Activated T-cell treated with anti-CD3 and anti-CD28 coated beads, Interleukin-2, amount 50 U/mL, for 4 hours (primary cell): ENCODE data around the gene PPP2R2B. TPM values are rescaled to one million over a fixed set of nuclear protein-coding genes. Genes with fewer than 3 reads are reported as not detected.
"Not testable (repeated sequence)": the region's sequence is repeated elsewhere in the genome, so short reads cannot be mapped to it uniquely, and the experiment has no call there.

ENCODE experiments used
- ATAC-seq, 2 donors: fragments of 200-7000 bp; cut with Tn5 transposase; one replicate each; pipeline ENCODE4 v1.10.0; 2021
- DNase-seq: peaks from one replicate; pipeline ENCODE4 v3.0.0-alpha.2; 2020
- H3K27me3 Mint-ChIP-seq: one replicate; pipeline ENCODE4 v1.8.0; 2021; ENCODE audit warnings: low read depth, mixed read lengths
- H3K36me3 Mint-ChIP-seq: one replicate; pipeline ENCODE4 v1.8.0; 2022; ENCODE audit warnings: mixed read lengths; ENCODE audit not compliant: insufficient read depth
- H3K4me1 Mint-ChIP-seq: one replicate; pipeline ENCODE4 v1.8.0; 2021; ENCODE audit warnings: low read depth, mixed read lengths
- H3K4me3 Mint-ChIP-seq: one replicate; pipeline ENCODE4 v1.8.0; 2021; ENCODE audit warnings: mild to moderate bottlenecking, moderate library complexity, mixed read lengths
- H3K9me3 Mint-ChIP-seq: one replicate; pipeline ENCODE4 v1.8.0; 2021; ENCODE audit warnings: mixed read lengths
- total RNA-seq, 3 donors: library from RNA; stranded (reverse); gene quantifications; one replicate each; pipeline ENCODE4 v1.2.1, GENCODE V29; 2021

The PPP2R2B gene
- total RNA-seq, 3 donors from 2014 or later, result 0.30 to 1.3 (median 0.84) TPM

DNA sequence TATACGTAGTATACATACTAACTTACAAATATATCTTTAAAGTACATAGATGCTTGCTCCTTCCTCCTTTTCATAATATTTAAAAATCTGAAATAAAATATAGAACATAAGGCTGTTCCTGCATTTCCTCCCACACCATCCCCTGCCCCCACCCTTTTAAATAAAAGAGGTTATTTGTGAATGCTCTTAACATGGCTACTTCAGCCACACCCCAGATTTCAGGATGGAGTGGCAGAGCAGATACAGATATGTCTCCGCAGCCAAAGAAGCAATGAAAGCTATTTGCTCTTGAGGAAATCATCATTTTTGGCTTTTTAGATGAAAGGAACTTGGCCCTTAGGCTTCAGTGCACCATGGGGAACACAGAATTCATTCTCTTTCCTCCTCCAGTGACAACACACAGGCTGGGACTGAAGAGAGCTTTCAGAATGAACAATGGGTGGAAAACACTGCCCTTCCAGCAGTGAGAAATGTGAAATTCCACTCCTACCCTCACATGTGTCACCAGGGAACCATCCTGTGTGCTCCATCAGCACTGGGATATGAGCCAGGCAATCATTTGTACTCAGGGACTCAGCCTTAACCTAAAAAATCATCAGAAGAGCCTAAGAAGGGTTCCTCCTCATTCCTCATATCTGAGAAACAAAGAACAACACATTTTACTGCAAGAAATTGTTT is 134.3 kb downstream of the PPP2R2B start:
- DNase-seq (no peak), ATAC-seq (no peak)
- Mint-ChIP-seq H3K9me3 (peaks cover 5% of the 10 kb centered on the region), H3K36me3 (no peaks in the 10 kb centered on the region), H3K4me1 (peaks cover 2% of the 10 kb centered on the region), H3K4me3 (no peak overlapping the region), H3K27me3 (no peaks in the 10 kb centered on the region)

DNA sequence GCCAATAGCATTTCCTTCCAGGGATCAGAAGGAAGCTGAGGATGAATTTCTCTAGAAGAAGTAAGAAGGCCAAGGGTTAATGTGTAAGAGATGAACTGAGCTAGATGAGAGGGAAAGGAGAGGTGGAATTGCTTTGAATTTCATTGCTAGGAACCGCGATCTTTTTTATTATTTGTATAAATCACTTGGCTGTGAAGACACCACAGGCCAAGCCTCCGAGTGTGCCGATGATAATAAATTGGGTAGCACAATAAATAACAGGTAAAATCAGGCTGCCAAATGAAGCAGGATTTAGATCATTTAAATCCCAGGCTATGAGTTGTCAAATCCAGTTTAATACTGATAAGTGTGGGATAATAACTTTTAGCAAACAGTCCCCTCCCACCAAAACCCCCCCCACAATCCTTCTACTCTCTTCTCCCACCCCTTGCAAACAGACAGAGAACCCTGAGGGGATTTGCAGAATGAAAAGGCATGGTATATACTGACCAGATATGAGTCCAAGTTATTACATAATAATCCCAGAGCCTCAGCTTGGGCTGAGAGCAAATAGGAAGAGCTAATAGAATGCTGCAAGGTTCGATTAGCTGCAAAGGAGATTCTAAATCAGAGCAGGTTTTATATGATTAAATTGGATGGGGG is 143.5 kb downstream of the PPP2R2B start:
- DNase-seq, result no peak
- Mint-ChIP-seq H3K9me3 (peaks cover 11% of the 10 kb centered on the region), H3K4me1 (no peaks in the 10 kb centered on the region), H3K27me3 (no peaks in the 10 kb centered on the region), H3K36me3 (no peaks in the 10 kb centered on the region), H3K4me3 (no peak overlapping the region)
- ATAC-seq, result no peak

DNA sequence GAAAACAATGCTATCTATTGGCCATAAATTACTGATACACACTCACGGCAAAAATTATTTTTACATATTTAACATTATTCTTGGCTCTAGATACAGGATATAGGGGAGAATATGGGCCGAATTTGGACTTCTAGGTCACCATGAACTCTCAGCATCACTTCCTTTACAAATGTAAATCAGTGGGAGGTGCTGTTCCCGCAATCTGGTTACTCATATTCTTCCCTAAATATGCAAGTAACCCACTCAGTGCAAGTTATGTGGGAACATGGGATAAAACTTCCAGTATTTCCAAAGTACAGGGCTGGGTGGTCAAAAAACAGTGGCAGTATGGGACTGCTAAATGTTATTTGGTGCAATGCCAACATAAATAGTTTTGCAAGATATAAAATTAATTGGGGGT is 145.6 kb downstream of the PPP2R2B start:
- H3K36me3 Mint-ChIP-seq, result peaks cover 2% of the 10 kb centered on the region
- no peak for ATAC-seq
- no peaks in the 10 kb centered on the region for H3K4me1 Mint-ChIP-seq
- DNase-seq, result no peak
- peaks cover 20% of the 10 kb centered on the region for H3K9me3 Mint-ChIP-seq
- no peaks in the 10 kb centered on the region for H3K27me3 Mint-ChIP-seq
- H3K4me3 Mint-ChIP-seq, result no peak overlapping the region

DNA sequence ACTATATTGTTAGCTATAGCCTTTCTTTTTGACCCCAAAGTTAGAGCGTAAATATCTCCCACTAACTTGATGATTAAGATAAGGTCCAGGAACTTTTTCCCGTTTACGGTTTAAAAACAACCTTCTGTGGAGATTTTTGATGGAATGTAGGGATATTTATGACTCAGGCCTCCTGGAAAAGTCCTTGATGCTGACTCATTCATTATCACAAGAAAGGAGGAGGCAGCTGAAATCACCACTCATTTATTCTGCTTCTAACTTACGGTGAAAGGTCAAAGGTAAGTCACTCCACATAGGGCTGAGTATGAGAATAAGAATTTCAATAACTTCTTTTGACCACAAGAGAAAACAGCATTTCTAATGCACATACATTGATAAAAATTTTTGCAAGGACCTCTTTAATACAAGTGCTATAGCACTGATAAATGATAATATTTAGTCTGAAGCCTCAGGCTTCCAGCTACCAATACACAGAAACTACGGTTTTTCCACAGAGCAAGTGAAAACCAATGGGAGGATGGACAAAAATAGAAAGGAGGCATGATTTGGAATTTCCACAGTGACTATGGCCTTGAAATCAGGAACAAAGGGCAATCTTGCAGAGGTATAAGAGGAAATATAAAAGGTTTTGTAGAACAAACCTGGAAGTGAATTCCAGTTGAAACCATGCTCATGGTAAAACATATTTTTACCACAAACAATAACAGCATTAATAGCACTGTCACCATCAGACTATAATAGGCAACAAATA is 146.5 kb downstream of the PPP2R2B start:
- ATAC-seq (no peak), DNase-seq (no peak)
- Mint-ChIP-seq H3K9me3 (peaks cover 20% of the 10 kb centered on the region), H3K36me3 (peaks cover 2% of the 10 kb centered on the region), H3K27me3 (no peaks in the 10 kb centered on the region), H3K4me1 (no peaks in the 10 kb centered on the region), H3K4me3 (no peak overlapping the region)

DNA sequence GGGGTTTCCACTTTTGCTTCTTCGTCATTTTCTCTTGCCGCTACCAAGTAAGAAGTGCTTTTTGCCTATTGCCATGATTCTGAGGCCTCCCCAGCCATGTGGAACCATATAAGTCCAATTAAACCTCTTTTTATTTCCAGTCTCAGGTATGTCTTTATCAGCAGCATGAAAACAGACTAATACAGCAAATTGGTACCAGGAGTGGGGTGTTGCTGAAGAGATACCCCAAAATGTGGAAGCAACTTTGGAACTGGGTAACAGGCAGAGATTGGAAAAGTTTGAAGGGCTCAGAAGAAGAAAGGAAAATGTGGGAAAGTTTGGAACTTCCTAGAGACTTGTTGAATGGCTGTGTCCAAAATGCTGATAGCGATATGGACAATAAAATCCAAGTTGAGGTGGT is 149.8 kb downstream of the PPP2R2B start:
- not testable (repeated sequence) for H3K4me3 Mint-ChIP-seq, H3K4me1 Mint-ChIP-seq, DNase-seq, H3K27me3 Mint-ChIP-seq, ATAC-seq, H3K36me3 Mint-ChIP-seq
- peaks cover 16% of the 10 kb centered on the region for H3K9me3 Mint-ChIP-seq

DNA sequence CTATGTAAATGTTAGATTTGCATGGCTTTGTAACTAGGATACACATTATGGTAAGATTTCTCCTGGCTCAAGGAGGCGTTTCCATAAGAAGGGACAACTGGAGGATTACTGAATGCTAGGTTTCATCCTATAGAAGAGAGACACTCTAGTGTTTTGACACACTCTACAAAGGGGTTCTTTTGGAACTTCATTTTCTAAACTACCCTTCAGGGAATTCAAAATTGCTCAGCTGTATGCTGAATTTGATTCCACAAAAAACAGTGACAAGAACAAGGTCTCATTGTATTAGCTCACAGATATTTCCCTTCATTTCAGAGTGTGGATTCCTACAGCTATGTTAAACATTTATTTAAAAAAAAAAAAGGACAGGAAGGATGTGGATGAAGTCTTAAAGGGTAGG is 151.7 kb downstream of the PPP2R2B start:
- no peak for ATAC-seq
- Mint-ChIP-seq H3K9me3 (peaks cover 16% of the 10 kb centered on the region), H3K27me3 (no peaks in the 10 kb centered on the region), H3K36me3 (peaks cover 2% of the 10 kb centered on the region), H3K4me3 (no peak overlapping the region), H3K4me1 (no peaks in the 10 kb centered on the region)
- DNase-seq, result no peak

DNA sequence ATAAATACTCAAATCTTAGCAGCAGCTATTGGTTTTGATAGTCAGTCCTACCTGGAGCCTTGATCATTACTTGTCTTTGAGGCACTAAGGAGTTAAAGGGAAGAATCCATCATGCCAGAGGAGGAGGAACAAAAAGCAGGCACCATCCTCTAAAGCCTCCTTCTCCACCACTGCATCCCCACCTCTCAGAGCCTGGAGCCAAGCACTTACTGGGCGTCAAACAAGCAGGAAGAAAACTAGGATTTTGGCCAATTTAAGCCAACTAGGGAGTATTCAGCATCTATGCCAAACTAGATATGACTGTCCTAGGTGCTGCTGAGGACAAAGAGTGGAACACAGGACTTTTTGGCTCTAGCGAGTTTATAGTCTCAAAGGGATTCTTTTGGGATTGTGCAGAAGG is 152.5 kb downstream of the PPP2R2B start:
- DNase-seq (no peak), ATAC-seq (no peak)
- Mint-ChIP-seq H3K36me3 (peaks cover 2% of the 10 kb centered on the region), H3K4me3 (no peak overlapping the region), H3K4me1 (no peaks in the 10 kb centered on the region), H3K9me3 (peaks cover 16% of the 10 kb centered on the region), H3K27me3 (no peaks in the 10 kb centered on the region)

DNA sequence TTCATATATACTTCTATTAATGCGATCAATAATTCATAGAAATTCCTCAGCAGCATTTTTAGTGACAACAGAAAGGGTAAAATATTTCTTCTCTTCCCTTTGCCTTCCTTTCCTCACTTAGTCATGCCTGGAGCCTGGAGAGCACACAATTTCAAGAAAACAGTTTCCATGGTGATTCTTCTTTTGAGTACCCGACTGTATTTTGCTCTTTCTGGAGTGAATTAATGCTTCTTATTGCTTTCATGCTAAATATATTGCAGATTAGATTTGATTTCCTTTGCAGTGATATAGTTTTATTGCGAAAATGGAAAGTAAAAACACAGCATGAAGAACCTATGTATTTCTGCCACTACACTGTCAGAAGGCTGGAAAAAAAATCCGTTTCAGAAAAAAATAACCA is 153.5 kb downstream of the PPP2R2B start:
- no peaks in the 10 kb centered on the region for H3K4me1 Mint-ChIP-seq
- H3K4me3 Mint-ChIP-seq, result no peak overlapping the region
- no peaks in the 10 kb centered on the region for H3K27me3 Mint-ChIP-seq
- H3K9me3 Mint-ChIP-seq, result peaks cover 9% of the 10 kb centered on the region
- ATAC-seq, result no peak
- DNase-seq, result no peak
- H3K36me3 Mint-ChIP-seq, result peaks cover 2% of the 10 kb centered on the region

DNA sequence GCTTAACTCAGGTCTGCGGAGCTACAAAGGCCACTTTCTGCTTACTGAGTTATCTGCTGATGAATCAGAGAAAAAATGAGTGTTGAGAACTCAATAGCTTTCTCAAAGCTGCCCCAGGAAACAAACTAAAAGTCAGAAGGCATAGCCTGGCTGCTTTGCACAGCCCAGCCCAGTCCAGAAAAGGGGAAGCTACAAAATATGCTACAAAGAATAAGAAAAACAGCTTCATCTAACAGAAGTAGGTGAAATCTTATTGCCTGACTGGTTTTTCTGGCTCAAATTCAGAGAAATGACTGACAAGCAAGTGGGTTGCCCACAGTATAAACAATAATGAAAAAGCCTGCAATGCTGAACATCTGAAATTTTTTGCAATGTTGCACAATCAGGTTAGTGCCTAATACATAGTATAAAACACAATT is 156.2 kb downstream of the PPP2R2B start:
- no peaks in the 10 kb centered on the region for H3K27me3 Mint-ChIP-seq
- DNase-seq, result no peak
- H3K4me1 Mint-ChIP-seq, result no peaks in the 10 kb centered on the region
- H3K9me3 Mint-ChIP-seq, result no peaks in the 10 kb centered on the region
- ATAC-seq, result no peak
- H3K4me3 Mint-ChIP-seq, result no peak overlapping the region
- no peaks in the 10 kb centered on the region for H3K36me3 Mint-ChIP-seq

DNA sequence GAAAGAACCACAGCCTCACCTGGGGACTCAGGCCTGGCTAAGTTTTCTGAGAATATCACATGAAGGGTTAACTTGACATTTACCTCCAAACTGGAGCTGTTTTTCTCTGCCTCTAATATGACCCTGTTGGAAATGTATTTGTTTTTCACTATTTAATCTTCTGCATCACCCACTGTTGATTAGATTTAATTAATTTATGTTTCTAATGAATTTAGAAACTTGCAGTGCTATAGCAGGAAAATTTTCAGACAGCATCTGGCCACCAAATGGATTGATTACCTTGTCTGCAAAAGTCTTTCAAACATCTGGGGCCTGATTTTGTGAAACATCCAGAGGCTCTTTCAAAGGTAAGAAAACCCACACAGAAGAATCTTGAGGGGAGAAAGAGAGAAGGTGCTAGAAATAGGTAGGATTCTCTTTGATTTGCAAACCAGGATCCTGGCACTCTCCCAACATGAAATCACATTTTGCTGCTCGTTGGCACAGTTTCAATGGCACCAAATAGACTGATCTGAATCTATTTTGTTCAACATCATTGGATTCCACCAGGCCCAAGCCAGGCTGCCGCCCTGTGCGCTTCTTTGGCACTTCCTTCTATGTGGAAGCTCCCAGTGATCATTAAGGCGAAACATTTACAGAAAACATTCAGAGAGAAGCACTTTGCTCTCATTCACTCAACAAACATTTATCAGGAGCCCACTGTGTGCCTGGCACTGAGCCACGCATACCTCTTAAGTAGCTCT is 157.3 kb downstream of the PPP2R2B start:
- H3K4me3 Mint-ChIP-seq, result no peak overlapping the region
- no peaks in the 10 kb centered on the region for H3K4me1 Mint-ChIP-seq
- no peak for ATAC-seq
- no peaks in the 10 kb centered on the region for H3K27me3 Mint-ChIP-seq
- no peak for DNase-seq
- H3K9me3 Mint-ChIP-seq, result no peaks in the 10 kb centered on the region
- no peaks in the 10 kb centered on the region for H3K36me3 Mint-ChIP-seq

DNA sequence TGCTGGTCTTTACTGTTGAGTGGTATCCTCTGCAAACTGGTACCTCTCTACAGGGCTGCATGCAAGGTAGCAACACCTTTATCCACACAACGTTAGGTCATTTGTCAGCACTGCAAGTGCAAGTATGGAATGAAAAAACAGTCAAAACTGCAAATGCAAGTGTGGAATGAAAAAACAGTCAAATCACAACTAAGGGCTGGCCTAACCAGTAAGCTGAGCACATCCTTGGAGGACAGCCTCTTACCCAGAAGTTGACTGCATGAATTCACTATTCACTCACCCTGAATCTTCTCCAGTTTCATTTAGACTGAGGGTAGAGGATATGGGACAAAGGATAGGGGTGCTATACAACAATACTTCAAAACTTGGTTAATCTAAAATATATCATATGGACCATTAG is 158.4 kb downstream of the PPP2R2B start:
- ATAC-seq (no peak), DNase-seq (no peak)
- H3K9me3 Mint-ChIP-seq, result no peaks in the 10 kb centered on the region
- H3K4me3 Mint-ChIP-seq, result no peak overlapping the region
- no peaks in the 10 kb centered on the region for H3K4me1 Mint-ChIP-seq
- H3K27me3 Mint-ChIP-seq, result no peaks in the 10 kb centered on the region
- H3K36me3 Mint-ChIP-seq, result no peaks in the 10 kb centered on the region

DNA sequence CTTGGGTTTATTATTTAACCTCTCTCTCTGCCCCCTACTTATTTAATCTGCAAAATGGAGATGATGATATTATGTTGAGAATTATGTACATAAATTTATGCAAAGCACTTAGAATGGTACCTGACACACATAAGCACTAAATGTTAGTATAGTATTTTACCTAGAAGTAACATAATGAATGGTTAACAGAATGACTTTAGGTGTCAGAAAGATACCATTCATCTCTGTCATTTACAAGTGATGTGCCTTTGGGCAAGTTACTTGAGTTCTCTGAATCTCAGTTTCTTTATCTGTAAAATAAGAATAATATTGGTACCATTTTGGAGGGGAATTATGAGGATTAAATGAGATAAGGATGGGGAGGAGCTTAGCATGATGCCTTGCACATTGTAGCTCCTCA is 159.4 kb downstream of the PPP2R2B start:
- Mint-ChIP-seq H3K4me3 (no peak overlapping the region), H3K4me1 (no peaks in the 10 kb centered on the region)
- ATAC-seq, result no peak

DNA sequence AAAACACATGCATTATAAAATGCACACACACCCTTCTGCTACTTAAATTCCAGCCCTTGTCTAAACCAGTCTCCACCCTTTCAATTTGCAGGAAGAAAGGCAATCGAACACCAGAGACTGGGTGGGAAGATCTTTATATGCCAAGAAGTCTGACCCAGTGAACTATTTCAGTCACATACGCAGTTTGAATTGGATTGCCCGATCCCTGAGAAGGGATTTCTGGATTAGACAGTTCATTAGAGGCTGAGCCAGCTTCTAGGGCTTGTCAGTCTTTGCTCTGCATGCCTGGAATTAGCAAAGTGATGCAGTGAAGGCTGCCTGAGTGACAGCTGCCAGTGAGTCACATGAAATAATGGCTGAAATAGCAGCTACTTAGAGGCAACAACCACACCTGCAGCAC is 159.9 kb downstream of the PPP2R2B start:
- Mint-ChIP-seq H3K27me3 (no peaks in the 10 kb centered on the region), H3K9me3 (no peaks in the 10 kb centered on the region), H3K4me1 (no peaks in the 10 kb centered on the region)

More for the DNA sequence above, 159.4 kb downstream of the PPP2R2B start:
- Mint-ChIP-seq H3K27me3 (no peaks in the 10 kb centered on the region), H3K36me3 (no peaks in the 10 kb centered on the region), H3K9me3 (no peaks in the 10 kb centered on the region)
- no peak for DNase-seq

DNA sequence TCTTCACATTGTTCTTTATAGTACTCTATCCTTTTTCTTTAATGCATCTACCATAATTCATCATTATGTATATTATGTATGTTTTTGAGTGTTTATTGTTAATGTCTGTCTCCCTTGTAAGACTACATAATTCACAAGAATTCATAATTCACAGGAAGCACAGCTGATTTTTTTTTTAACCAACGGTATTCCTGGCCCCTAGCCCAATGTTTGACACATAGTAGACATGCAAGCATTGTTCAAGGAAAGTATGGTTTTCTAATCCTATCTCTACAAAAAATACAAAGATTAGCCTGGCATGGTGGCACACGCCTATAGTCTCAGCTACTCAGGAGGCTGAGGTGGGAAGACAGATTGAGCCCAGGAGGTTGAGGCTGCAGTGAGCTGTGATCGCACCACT is 160.6 kb downstream of the PPP2R2B start:
- no peaks in the 10 kb centered on the region for H3K36me3 Mint-ChIP-seq
- DNase-seq, result no peak

More for the DNA sequence above, 159.9 kb downstream of the PPP2R2B start:
- no peak for ATAC-seq
- no peaks in the 10 kb centered on the region for H3K36me3 Mint-ChIP-seq
- no peak overlapping the region for H3K4me3 Mint-ChIP-seq
- no peak for DNase-seq

More for the DNA sequence above, 160.6 kb downstream of the PPP2R2B start:
- no peaks in the 10 kb centered on the region for H3K9me3 Mint-ChIP-seq
- ATAC-seq, result no peak
- H3K27me3 Mint-ChIP-seq, result no peaks in the 10 kb centered on the region
- no peaks in the 10 kb centered on the region for H3K4me1 Mint-ChIP-seq
- H3K4me3 Mint-ChIP-seq, result no peak overlapping the region
